ENCODE data around the gene TRPV5.

GRCh38 chr7:142884286-142884640 lies 49.3 kb downstream of the TRPV5 start:
- TF ChIP-seq POLR2A (IDR thresholded peaks at IDR 0.05; ENCODE audit: low read depth, low read length) = no peak
- TF ChIP-seq CTCF (conservative IDR thresholded peaks at IDR 0.05; ENCODE audit: low read depth, low read length) = no peak
- TF ChIP-seq MAFK (IDR thresholded peaks at IDR 0.05; ENCODE audit: low read depth, low read length) = no peak
- no peak for TF ChIP-seq RFX5 (IDR thresholded peaks at IDR 0.05; ENCODE audit: low read depth, low read length)
- no peak for TF ChIP-seq RAD21 (IDR thresholded peaks at IDR 0.05; ENCODE audit: low read length)
